Sigmoid colon (tissue), 7 donors: ENCODE measurements around the gene TRIM37. TPM values are rescaled to one million over a fixed set of nuclear protein-coding genes. Genes with fewer than 3 reads are reported as not detected.

Experiments used
- DNase-seq: peaks from one replicate; pipeline ENCODE4 v3.0.0-alpha.2; 2019
- H3K27ac ChIP-seq, 4 donors: fragments of 200-600 bp; sonication (generic); one replicate each; pipeline ENCODE4 v1.5.1; 2016 to 2019; ENCODE audit warnings: mild to moderate bottlenecking in 1 of 4
- H3K27me3 ChIP-seq, 3 donors: fragments of 200-600 bp; sonication (generic); one replicate each; pipeline ENCODE4 v1.5.1; 2019; ENCODE audit warnings: mild to moderate bottlenecking in 1 of 3
- H3K36me3 ChIP-seq, 4 donors: fragments of 200-600 bp; sonication (generic); one replicate each; pipeline ENCODE4 v1.5.1; 2016 to 2019
- H3K4me1 ChIP-seq, 4 donors: fragments of 200-600 bp; sonication (generic); one replicate each; pipeline ENCODE4 v1.5.1; 2017 to 2019
- H3K4me3 ChIP-seq, 4 donors: fragments of 200-600 bp; sonication (generic); one replicate each; pipeline ENCODE4 v1.5.1; 2017 to 2019; ENCODE audit warnings: mild to moderate bottlenecking in 2 of 4, moderate library complexity in 1 of 4
- H3K9me3 ChIP-seq, 4 donors: fragments of 200-600 bp in 3 of 4; sonication (generic) in 3 of 4; one replicate each; pipeline versions ENCODE4 v1.5.1 to v1.6.1; 2013 to 2019
- EP300 ChIP-seq, 4 donors: sonication (generic); formaldehyde crosslinking; IDR thresholded peaks; one replicate each; pipeline ENCODE4 v1.6.1; 2017; ENCODE audit warnings: antibody characterized with exemption in 4 of 4
- POLR2A ChIP-seq, 2 donors: fragments of 450-650 bp; IDR thresholded peaks; one replicate each; pipeline ENCODE4 v1.6.1; 2016; ENCODE audit warnings: antibody characterized with exemption in 2 of 2, mild to moderate bottlenecking in 2 of 2, moderate library complexity in 2 of 2
- POLR2AphosphoS5 ChIP-seq, 4 donors: sonication (generic); formaldehyde crosslinking; IDR thresholded peaks; one replicate each; pipeline ENCODE4 v1.6.1; 2017; ENCODE audit warnings: antibody characterized with exemption in 4 of 4
- WGBS, 2 donors: extraction: QIAGEN DNeasy Blood & Tissue Kit; methylation state at CpG; one replicate each; pipeline ENCODE4 v1.1.7; 2013; 5-methylcytosine and 5-hydroxymethylcytosine counted together
- intact Hi-C: fragments of 100-400 bp; cut with DNase I; formaldehyde crosslinking; loops from one replicate; pipeline ENCODE4 v1.15.1; 2023
- polyA plus RNA-seq, 3 donors: library from polyadenylated mRNA; stranded (reverse); fragments of 200-250 nt; gene quantifications; one replicate each; pipeline ENCODE4 v1.2.3, GENCODE V29; 2013
- total RNA-seq, 4 donors: library from RNA; depleted of rRNA; stranded (reverse); fragments of >200 nt; gene quantifications; one replicate each; pipeline ENCODE4 v1.1.0, GENCODE V29; 2016
- TF ChIP-seq, protein P1 (sequence below), 4 experiments: fragments of 450-650 bp in 3 of 4; fragments of 200-600 bp in 1 of 4; IDR thresholded peaks; one replicate each; pipeline ENCODE4 v1.5.1; 2016 to 2019; ENCODE audit warnings: antibody characterized with exemption in 4 of 4, mild to moderate bottlenecking in 3 of 4, moderate library complexity in 2 of 4
- donor health status: healthy with polysubstance abuse.
- donor health status: Bipolar disorder and iron deficiency.
- donor health status: healthy.

The TRIM37 gene
- total and polyA plus RNA-seq, 7 donors = 6.5 to 37.8 (median 20.2) TPM

DNA sequence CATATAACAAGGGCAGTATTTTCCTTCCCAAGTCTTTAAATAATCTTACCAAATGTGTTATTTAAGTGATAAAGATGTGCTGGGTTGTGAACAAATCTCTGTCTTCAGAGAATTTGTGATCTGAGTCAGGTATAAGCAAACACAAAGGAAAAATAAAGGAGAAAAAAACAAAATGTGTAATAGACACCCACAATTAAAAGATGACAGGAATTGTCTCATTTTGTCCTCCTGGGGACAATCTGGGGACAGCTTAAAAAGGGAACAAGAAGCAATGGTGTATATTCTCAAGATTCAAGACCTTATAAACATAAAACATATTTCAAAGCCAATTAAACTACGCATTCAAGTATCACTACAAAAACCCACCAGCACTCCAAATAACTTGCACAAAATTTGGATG, 107.2 kb downstream of the TRIM37 start:
- intact Hi-C loops = no loop called here
- no peak for TF ChIP-seq POLR2A (IDR thresholded peaks at IDR 0.05)
- no peak for TF ChIP-seq POLR2AphosphoS5 (IDR thresholded peaks at IDR 0.05)
- TF ChIP-seq, protein P1, sequence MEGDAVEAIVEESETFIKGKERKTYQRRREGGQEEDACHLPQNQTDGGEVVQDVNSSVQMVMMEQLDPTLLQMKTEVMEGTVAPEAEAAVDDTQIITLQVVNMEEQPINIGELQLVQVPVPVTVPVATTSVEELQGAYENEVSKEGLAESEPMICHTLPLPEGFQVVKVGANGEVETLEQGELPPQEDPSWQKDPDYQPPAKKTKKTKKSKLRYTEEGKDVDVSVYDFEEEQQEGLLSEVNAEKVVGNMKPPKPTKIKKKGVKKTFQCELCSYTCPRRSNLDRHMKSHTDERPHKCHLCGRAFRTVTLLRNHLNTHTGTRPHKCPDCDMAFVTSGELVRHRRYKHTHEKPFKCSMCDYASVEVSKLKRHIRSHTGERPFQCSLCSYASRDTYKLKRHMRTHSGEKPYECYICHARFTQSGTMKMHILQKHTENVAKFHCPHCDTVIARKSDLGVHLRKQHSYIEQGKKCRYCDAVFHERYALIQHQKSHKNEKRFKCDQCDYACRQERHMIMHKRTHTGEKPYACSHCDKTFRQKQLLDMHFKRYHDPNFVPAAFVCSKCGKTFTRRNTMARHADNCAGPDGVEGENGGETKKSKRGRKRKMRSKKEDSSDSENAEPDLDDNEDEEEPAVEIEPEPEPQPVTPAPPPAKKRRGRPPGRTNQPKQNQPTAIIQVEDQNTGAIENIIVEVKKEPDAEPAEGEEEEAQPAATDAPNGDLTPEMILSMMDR (IDR thresholded peaks at IDR 0.05) = no peak
- TF ChIP-seq EP300 (IDR thresholded peaks at IDR 0.05) = no peak
- 98 to 99% methylated on average over 1 of the region's 1 CpG for WGBS, 2 donors
- H3K4me1 ChIP-seq = no peaks in the 10 kb centered on the region
- no peak overlapping the region for H3K27ac ChIP-seq
- H3K9me3 ChIP-seq = no peaks in the 10 kb centered on the region
- no peak overlapping the region for H3K4me3 ChIP-seq
- H3K27me3 ChIP-seq = no peaks in the 10 kb centered on the region
- no peak for DNase-seq
- peaks cover 0 to 41% (median 10%) of the 10 kb centered on the region in 4 donors for H3K36me3 ChIP-seq

DNA sequence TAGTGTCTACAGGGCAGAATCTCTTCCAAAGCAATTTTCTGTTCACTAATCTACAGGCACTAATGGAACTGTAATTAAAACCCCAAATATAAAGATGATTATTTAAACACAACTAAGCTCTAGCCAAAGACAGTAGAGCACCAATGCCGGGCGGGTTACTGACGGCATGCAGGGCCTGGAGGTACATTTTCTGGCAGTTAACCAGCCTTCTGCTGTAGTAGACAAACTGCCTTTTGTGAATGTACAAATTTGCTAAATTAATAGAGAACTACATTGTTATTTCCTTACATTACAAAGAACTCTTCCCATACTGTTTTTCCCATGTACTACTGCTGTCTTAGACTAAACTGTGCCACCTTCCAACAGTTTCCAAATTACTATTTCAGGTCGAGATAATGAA, 107.8 kb downstream of the TRIM37 start:
- TF ChIP-seq, protein P1 (IDR thresholded peaks at IDR 0.05) = no peak
- no peak for TF ChIP-seq POLR2A (IDR thresholded peaks at IDR 0.05)
- no peak for TF ChIP-seq EP300 (IDR thresholded peaks at IDR 0.05)
- TF ChIP-seq POLR2AphosphoS5 (IDR thresholded peaks at IDR 0.05) = no peak
- Histone ChIP-seq H3K27ac (no peak overlapping the region), H3K4me3 (no peak overlapping the region), H3K36me3 (peaks cover 0 to 41% (median 10%) of the 10 kb centered on the region in 4 donors), H3K27me3 (no peaks in the 10 kb centered on the region), H3K4me1 (no peaks in the 10 kb centered on the region), H3K9me3 (no peaks in the 10 kb centered on the region)
- no peak for DNase-seq
- WGBS, 2 donors = 92% methylated on average over 4 of the region's 4 CpGs
- intact Hi-C loops = no loop called here

DNA sequence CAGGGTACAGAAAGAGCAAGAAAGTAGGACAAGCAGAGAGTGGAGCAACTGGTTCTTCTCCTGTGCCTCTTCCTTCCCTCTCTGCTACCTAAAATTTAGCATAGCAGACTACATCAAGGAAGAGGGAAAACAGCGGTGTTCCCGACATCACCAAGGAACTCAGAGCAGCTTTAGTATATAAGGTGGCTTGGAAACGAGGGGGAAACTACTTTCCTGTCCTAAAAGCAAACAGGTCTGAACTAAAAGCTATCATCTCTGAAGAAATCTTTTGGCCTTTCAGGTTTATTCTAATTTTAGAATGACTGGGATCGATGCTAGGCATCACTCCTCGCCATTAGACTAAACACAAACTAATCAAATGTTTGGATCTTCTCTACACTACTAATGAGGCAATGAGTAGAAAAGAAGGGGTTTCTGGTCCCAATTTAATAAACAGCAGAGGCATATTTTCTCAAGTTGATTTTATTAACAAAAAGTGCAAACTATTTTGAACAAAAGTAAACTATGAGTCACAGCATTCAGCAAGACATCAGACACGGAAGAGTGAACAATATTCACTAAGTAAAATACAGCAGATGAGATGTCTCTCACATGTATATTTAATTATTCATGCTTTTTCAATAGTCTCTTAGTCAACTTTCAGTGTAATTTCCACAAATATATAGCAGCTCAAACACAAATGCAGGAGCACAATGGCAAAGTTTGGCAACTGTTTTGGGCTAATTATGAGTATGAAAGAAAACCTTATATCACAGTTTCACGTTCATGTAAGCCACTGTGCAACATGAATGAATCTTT, 108.7 kb downstream of the TRIM37 start:
- Histone ChIP-seq H3K9me3 (no peaks in the 10 kb centered on the region), H3K4me3 (no peak overlapping the region), H3K27me3 (no peaks in the 10 kb centered on the region), H3K4me1 (peaks cover 0 to 1% (median under 1%) of the 10 kb centered on the region in 4 donors), H3K36me3 (peaks cover 0 to 44% (median 10%) of the 10 kb centered on the region in 4 donors), H3K27ac (no peak overlapping the region)
- TF ChIP-seq, protein P1 (IDR thresholded peaks at IDR 0.05) = no peak
- TF ChIP-seq POLR2AphosphoS5 (IDR thresholded peaks at IDR 0.05) = no peak
- intact Hi-C loops = no loop called here
- DNase-seq = no peak
- 83% methylated on average over 7 of the region's 7 CpGs for WGBS, 2 donors

DNA sequence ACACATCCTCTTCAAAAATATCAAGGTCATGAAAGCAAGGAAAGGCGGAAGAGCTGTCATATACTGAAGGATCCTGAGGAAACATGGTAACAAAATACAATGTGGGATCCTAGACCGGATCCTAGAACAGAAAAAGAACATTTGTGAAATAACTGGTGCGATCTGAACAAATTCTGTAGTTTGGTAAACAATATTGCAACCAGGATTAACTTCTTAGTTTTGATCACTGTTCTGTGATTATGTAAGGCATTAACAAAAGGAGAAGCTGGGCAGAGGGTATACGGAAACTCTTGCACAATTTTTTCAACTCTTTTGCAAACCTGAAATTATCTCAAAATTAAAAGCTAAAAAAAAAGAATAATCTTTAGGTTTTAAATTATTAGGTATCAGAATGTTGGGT, 109.7 kb downstream of the TRIM37 start:
- Histone ChIP-seq H3K27me3 (no peaks in the 10 kb centered on the region), H3K36me3 (peaks cover 0 to 44% (median 10%) of the 10 kb centered on the region in 4 donors), H3K4me1 (peaks cover 0 to 7% (median 6%) of the 10 kb centered on the region in 4 donors), H3K4me3 (no peak overlapping the region), H3K27ac (no peak overlapping the region), H3K9me3 (no peaks in the 10 kb centered on the region)
- WGBS, 2 donors = 86 to 89% methylated on average over 4 of the region's 4 CpGs
- intact Hi-C loops = no loop called here
- no peak for TF ChIP-seq POLR2A (IDR thresholded peaks at IDR 0.05)
- TF ChIP-seq, protein P1 (IDR thresholded peaks at IDR 0.05) = no peak
- no peak for TF ChIP-seq EP300 (IDR thresholded peaks at IDR 0.05)
- TF ChIP-seq POLR2AphosphoS5 (IDR thresholded peaks at IDR 0.05) = no peak
- no peak for DNase-seq
